Mesothelial cell of epicardium (in vitro differentiated cells): ENCODE results near the gene PKP4. TPM values are rescaled to one million over a fixed set of nuclear protein-coding genes. Genes with fewer than 3 reads are reported as not detected.
"Not testable (repeated sequence)": the region's sequence is repeated elsewhere in the genome, so short reads cannot be mapped to it uniquely, and the experiment has no call there.

Experiments used
- DNase-seq, 2 experiments: peaks; one replicate each; pipeline ENCODE4 v3.0.0; 2021; ENCODE audit warnings: low spot score in 2 of 2; ENCODE audit not compliant: unreplicated experiment in 2 of 2
- H3K27ac Mint-ChIP-seq: 2 replicates; pipeline ENCODE4 v1.8.0; 2021; ENCODE audit warnings: mixed read lengths
- H3K27me3 Mint-ChIP-seq: 2 replicates; pipeline ENCODE4 v1.8.0; 2021; ENCODE audit warnings: low read depth, mixed read lengths
- H3K36me3 Mint-ChIP-seq: 2 replicates; pipeline ENCODE4 v1.8.0; 2021; ENCODE audit warnings: mixed read lengths
- H3K4me1 Mint-ChIP-seq: 2 replicates; pipeline ENCODE4 v1.8.0; 2021; ENCODE audit warnings: mixed read lengths
- H3K4me3 Mint-ChIP-seq: 2 replicates; pipeline ENCODE4 v1.8.0; 2021; ENCODE audit warnings: mild to moderate bottlenecking, moderate library complexity, mixed read lengths
- H3K9me3 Mint-ChIP-seq: 2 replicates; pipeline ENCODE4 v1.8.0; 2021; ENCODE audit warnings: mixed read lengths
- total RNA-seq: library from RNA; stranded (reverse); gene quantifications from 3 replicates; pipeline ENCODE4 v1.2.1, GENCODE V29; 2021
- TF ChIP-seq, protein P1 (sequence below): fragments of 200-600 bp; sonication (generic); IDR thresholded peaks from one replicate; pipeline ENCODE4 v1.5.0; 2021; ENCODE audit warnings: antibody characterized with exemption; ENCODE audit not compliant: unreplicated experiment

The PKP4 gene
- total RNA-seq, 1 donor from 2014 or later: 70.8 TPM

DNA sequence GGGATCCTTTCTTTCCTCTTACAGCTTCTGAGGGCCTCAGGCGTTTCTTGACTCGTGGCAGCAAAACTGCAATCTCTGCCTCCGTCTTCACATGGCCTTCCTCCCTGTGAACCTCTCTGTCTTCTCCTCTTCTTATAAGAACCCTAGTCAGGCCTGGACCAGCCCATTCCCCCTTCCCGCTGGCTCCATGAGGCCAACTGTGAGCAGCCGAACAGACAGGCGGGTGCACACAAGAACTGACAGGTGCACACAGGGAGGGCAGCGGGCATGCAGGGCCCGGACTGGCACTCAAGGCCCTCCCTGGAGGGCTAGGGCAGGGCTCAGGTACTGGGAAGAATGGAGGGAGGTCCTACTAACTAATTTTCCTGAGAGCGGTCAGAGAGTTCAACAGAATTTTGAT lies 246.0 kb downstream of the PKP4 start:
- no peak for DNase-seq
- TF ChIP-seq, protein P1, sequence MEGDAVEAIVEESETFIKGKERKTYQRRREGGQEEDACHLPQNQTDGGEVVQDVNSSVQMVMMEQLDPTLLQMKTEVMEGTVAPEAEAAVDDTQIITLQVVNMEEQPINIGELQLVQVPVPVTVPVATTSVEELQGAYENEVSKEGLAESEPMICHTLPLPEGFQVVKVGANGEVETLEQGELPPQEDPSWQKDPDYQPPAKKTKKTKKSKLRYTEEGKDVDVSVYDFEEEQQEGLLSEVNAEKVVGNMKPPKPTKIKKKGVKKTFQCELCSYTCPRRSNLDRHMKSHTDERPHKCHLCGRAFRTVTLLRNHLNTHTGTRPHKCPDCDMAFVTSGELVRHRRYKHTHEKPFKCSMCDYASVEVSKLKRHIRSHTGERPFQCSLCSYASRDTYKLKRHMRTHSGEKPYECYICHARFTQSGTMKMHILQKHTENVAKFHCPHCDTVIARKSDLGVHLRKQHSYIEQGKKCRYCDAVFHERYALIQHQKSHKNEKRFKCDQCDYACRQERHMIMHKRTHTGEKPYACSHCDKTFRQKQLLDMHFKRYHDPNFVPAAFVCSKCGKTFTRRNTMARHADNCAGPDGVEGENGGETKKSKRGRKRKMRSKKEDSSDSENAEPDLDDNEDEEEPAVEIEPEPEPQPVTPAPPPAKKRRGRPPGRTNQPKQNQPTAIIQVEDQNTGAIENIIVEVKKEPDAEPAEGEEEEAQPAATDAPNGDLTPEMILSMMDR: no peak
- Mint-ChIP-seq H3K36me3 (no peaks in the 10 kb centered on the region), H3K4me3 (no peak overlapping the region), H3K27me3 (no peaks in the 10 kb centered on the region), H3K9me3 (peaks cover 23% of the 10 kb centered on the region), H3K4me1 (no peaks in the 10 kb centered on the region), H3K27ac (no peak overlapping the region)

DNA sequence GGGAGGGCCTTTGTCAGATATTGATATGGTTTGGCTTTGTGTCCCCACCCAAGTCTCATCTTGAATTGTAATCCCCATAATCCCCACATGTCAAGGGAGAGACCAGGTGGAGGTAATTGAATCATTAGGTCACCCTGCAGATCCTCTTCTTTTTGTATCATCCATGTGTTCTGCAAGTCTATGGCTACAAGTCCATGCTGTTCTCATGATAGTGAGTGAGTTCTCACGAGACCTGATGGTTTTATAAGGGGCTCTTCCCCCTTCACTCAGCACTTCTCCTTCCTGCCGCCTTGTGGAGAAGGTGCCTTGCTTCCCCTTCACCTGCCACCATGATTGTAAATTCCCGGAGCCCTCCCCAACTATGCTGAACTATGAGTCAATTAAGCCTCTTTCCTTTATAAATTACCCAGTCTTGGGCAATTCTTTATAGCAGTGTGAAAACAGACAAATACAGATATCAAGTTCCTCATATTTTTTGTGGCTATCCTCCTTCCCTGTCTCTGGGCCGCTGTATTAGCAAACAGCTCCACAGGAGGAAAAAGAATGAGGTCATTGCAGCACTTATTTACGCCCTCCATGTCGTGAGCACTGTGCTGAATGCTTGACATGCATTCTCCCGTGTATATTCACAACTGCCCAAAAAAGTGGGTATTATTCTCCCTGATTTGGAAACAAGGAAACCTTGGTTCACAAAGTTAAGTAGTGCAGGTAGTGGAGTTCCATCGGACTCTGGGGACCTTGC lies 248.1 kb downstream of the PKP4 start:
- not testable (repeated sequence) for H3K27me3 Mint-ChIP-seq, DNase-seq, H3K36me3 Mint-ChIP-seq, H3K4me1 Mint-ChIP-seq, H3K27ac Mint-ChIP-seq, H3K4me3 Mint-ChIP-seq
- H3K9me3 Mint-ChIP-seq: peaks cover 22% of the 10 kb centered on the region

DNA sequence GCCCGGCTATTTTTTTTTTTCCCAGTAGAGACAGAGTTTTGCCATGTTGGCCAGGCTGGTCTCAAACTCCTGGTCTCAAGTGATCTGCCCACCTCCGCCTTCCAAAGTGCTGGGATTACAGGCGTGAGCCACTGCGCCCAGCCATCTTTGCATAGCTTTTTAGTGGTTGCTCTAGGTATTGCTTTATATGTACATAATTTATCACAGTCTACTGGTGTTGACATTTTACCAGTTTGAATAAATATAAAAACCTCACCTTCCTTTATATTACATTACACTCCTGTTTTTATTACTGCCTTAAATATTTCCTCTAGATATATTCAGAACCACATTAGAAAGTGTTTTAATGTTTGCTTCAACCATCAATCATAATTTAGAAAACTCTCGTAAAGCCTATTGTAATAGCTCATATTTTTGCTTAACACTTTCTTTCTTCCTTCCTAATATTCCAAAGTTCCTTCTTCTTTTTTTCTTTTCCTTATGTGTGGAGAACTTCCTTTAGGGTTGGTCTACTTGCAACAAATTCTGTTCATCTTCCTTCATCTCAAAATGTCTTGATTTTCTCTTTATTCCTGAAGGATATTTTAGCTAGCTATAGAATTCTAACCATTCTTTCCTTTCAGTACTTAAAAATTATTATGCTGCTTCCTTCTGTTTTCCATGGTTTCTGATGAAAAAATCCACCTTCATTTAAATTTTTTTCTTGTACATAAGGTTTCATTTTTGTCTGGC lies 256.2 kb downstream of the PKP4 start:
- Mint-ChIP-seq H3K27ac (no peak overlapping the region), H3K9me3 (peaks cover 36% of the 10 kb centered on the region), H3K4me1 (peaks cover 5% of the 10 kb centered on the region), H3K4me3 (no peak overlapping the region), H3K27me3 (no peaks in the 10 kb centered on the region), H3K36me3 (peaks cover 5% of the 10 kb centered on the region)
- TF ChIP-seq, protein P1: no peak
- DNase-seq: no peak

DNA sequence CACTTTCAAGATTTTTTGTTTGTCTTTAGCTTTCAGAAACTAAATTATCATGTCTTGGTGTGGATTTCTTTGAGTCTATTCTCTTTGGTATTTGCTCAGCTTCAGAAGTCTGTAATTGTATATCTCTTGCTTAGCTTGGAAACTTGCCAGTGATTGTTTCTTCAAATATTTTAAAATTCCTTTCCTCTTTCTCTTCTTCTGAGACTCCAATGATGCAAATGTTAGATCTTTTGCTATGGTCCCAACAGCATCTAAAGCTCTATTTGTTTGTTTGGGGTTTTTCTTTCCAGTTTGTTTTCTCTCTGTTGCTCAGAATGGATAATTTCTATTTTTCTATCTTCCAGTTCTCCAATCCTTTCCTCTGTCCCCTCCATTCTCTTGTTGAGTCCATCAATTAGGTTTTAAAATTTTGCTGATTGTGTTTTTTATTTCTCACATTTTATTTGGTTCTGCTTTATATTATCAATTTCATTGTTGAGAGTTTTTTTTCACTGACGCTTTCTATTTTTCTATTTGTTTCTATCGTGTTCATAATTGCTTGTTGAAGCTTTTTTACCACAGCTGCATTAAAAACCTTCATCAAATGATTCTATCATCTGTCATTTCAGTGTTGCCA lies 256.9 kb downstream of the PKP4 start:
- Mint-ChIP-seq H3K9me3 (peaks cover 36% of the 10 kb centered on the region), H3K4me1 (peaks cover 5% of the 10 kb centered on the region), H3K27ac (no peak overlapping the region), H3K27me3 (no peaks in the 10 kb centered on the region), H3K4me3 (no peak overlapping the region), H3K36me3 (peaks cover 5% of the 10 kb centered on the region)
- no peak for DNase-seq
- TF ChIP-seq, protein P1: no peak

DNA sequence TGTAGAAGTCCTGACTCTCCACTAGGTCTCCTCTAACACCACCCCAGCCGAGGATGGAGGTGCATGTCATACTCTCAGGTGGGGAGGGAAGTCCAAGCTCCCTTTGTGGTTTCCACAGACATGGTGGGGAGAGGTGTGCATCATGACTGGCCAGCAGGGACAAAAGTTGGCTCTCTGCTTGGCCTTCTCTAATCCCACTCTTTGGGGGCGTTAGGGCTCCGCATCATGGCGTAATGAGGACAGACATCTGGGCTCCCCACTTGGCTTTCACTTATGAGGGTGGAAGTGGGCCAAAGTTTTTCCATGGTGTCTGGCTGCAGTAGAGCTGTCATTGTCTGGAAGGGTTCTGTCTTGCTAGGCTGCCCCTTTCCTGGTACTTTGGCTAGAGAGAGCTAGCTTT lies 257.7 kb downstream of the PKP4 start:
- H3K9me3 Mint-ChIP-seq: peaks cover 36% of the 10 kb centered on the region

More for the DNA sequence above, 257.7 kb downstream of the PKP4 start:
- Mint-ChIP-seq H3K27me3 (no peaks in the 10 kb centered on the region), H3K4me3 (no peak overlapping the region), H3K36me3 (peaks cover 5% of the 10 kb centered on the region), H3K4me1 (peaks cover 5% of the 10 kb centered on the region), H3K27ac (no peak overlapping the region)
- TF ChIP-seq, protein P1: no peak
- DNase-seq: no peak
